HG02798 (cell line): ENCODE results near the gene ST3GAL4.

Experiments used
- ATAC-seq: cut with Tn5 transposase; IDR thresholded peaks from one replicate; pipeline ENCODE4 v1.9.1; 2021; ENCODE audit warnings: mild to moderate bottlenecking; ENCODE audit not compliant: unreplicated experiment, poor library complexity

Gene ST3GAL4

GRCh38 chr11:126436209-126436755, 80.8 kb downstream of the ST3GAL4 start:
- no peak for ATAC-seq

- no peak for ATAC-seq
These were observed 82.2 kb downstream of the ST3GAL4 start for GRCh38 chr11:126437731-126438130.

GRCh38 chr11:126438272-126438671, 82.8 kb downstream of the ST3GAL4 start:
- no peak for ATAC-seq

- no peak for ATAC-seq
These were observed 83.2 kb downstream of the ST3GAL4 start for GRCh38 chr11:126438691-126439090.

GRCh38 chr11:126440276-126440675, 84.8 kb downstream of the ST3GAL4 start:
- ATAC-seq = no peak

GRCh38 chr11:126440792-126441514, 85.5 kb downstream of the ST3GAL4 start:
- ATAC-seq = peak; percentile 71

GRCh38 chr11:126443120-126443519, 87.6 kb downstream of the ST3GAL4 start:
- ATAC-seq = no peak

GRCh38 chr11:126444072-126444471, 88.6 kb downstream of the ST3GAL4 start:
- ATAC-seq = no peak

GRCh38 chr11:126446581-126446980, 91.1 kb downstream of the ST3GAL4 start:
- no peak for ATAC-seq

GRCh38 chr11:126450198-126450597, 94.7 kb downstream of the ST3GAL4 start:
- no peak for ATAC-seq

GRCh38 chr11:126450806-126451205, 95.3 kb downstream of the ST3GAL4 start:
- no peak for ATAC-seq

GRCh38 chr11:126451211-126451802, 95.8 kb downstream of the ST3GAL4 start:
- ATAC-seq = no peak

GRCh38 chr11:126452241-126453101, 97.0 kb downstream of the ST3GAL4 start:
- ATAC-seq = no peak

- ATAC-seq = no peak
These were observed 100.6 kb downstream of the ST3GAL4 start for GRCh38 chr11:126456089-126456488.

- ATAC-seq = no peak
These were observed 101.5 kb downstream of the ST3GAL4 start for GRCh38 chr11:126456783-126457542.

GRCh38 chr11:126457817-126458216, 102.3 kb downstream of the ST3GAL4 start:
- ATAC-seq = no peak

GRCh38 chr11:126459691-126460281, 104.3 kb downstream of the ST3GAL4 start:
- no peak for ATAC-seq

- ATAC-seq = no peak
These were observed 105.1 kb downstream of the ST3GAL4 start for GRCh38 chr11:126460417-126461095.

GRCh38 chr11:126461096-126461440, 105.6 kb downstream of the ST3GAL4 start:
- no peak for ATAC-seq
